Erythroblast (primary cell): ENCODE data around the gene SLC26A9.

Source experiments
- GATA1 ChIP-seq: IDR thresholded peaks from 2 replicates; pipeline ENCODE4 v1.6.1; 2011; ENCODE audit warnings: low read depth, mild to moderate bottlenecking, control low read depth, low read length, moderate library complexity
- POLR2A ChIP-seq: IDR thresholded peaks from 2 replicates; pipeline ENCODE4 v1.6.1; 2011; ENCODE audit warnings: mild to moderate bottlenecking, low read length

DNA sequence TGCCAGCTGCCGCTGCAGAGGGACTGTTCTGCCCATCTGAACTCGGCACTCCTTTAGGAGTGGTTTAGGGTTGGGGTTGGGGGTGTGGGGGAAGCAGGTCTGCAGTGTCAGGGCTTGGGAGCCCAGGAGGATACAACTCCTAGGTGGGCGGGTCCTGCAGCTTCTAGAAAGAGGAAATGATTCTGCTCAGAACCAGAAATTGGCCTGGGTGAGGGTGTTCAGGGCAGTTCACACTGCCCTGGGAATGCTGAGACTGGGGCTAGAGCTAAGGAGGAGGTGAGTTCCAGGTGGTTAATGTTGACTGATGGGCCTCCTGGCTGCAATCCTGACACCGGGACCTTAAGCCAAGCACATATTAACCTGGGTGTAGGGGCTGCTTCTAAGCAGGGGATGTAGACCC lies 4.8 kb upstream of the SLC26A9 start:
- no peak for TF ChIP-seq POLR2A
- TF ChIP-seq GATA1, result no peak
